Loucy (cell line): ENCODE measurements around the gene EPB41.

Experiments used
- H2AFZ ChIP-seq: fragments of 200-600 bp; sonication (generic); 2 replicates; pipeline ENCODE4 v1.6.0; 2016; ENCODE audit warnings: antibody characterized with exemption, mild to moderate bottlenecking, low read length, moderate library complexity
- H3F3A ChIP-seq: fragments of 200-600 bp; 2 replicates; pipeline ENCODE4 v1.6.0; 2016; ENCODE audit warnings: antibody characterized with exemption, low read depth, mild to moderate bottlenecking
- H3K27me3 ChIP-seq: fragments of 200-600 bp; sonication (generic); 2 replicates; pipeline ENCODE4 v1.6.1; 2014; ENCODE audit warnings: low read length, mild to moderate bottlenecking; ENCODE audit not compliant: insufficient read depth, poor library complexity, severe bottlenecking
- H3K36me3 ChIP-seq: fragments of 200-600 bp; sonication (generic); 2 replicates; pipeline ENCODE4 v1.6.1; 2016; ENCODE audit warnings: low read length; ENCODE audit not compliant: insufficient read depth
- H3K4me1 ChIP-seq: fragments of 200-600 bp; sonication (generic); 2 replicates; pipeline ENCODE4 v1.5.1; 2014; ENCODE audit warnings: low read length, mild to moderate bottlenecking; ENCODE audit not compliant: insufficient read depth, poor library complexity, severe bottlenecking
- H3K4me2 ChIP-seq: fragments of 200-600 bp; sonication (generic); 2 replicates; pipeline ENCODE4 v1.6.0; 2014; ENCODE audit warnings: antibody characterized with exemption, low read length, low read depth, mild to moderate bottlenecking; ENCODE audit not compliant: poor library complexity, severe bottlenecking
- H3K4me3 ChIP-seq: fragments of 200-600 bp; sonication (generic); 2 replicates; pipeline ENCODE4 v1.5.1; 2014; ENCODE audit warnings: low read length, mild to moderate bottlenecking, mixed read lengths; ENCODE audit not compliant: poor library complexity, severe bottlenecking
- H3K79me2 ChIP-seq: fragments of 200-600 bp; sonication (generic); 2 replicates; pipeline ENCODE4 v1.6.1; 2014; ENCODE audit warnings: low read length; ENCODE audit not compliant: insufficient read depth
- H3K9ac ChIP-seq: fragments of 200-600 bp; sonication (generic); 2 replicates; pipeline ENCODE4 v1.6.0; 2014; ENCODE audit warnings: mild to moderate bottlenecking, low read depth, low read length, moderate library complexity; ENCODE audit not compliant: poor library complexity, severe bottlenecking
- H3K9me2 ChIP-seq: fragments of 200-600 bp; sonication (generic); replicated peaks from 2 replicates; pipeline ENCODE4 v1.6.1; 2016; ENCODE audit warnings: low read depth, low read length, mixed read lengths
- H3K9me3 ChIP-seq: fragments of 200-600 bp; sonication (generic); 2 replicates; pipeline ENCODE4 v1.6.1; 2014; ENCODE audit warnings: mild to moderate bottlenecking, antibody characterized with exemption, low read length, low read depth; ENCODE audit not compliant: insufficient read depth
- H4K20me1 ChIP-seq: fragments of 200-600 bp; sonication (generic); 2 replicates; pipeline ENCODE4 v1.6.0; 2014; ENCODE audit warnings: antibody characterized with exemption, low read length, mild to moderate bottlenecking; ENCODE audit not compliant: insufficient read depth, poor library complexity, severe bottlenecking
- CTCF ChIP-seq: fragments of 200-600 bp; sonication (generic); conservative IDR thresholded peaks from 2 replicates; pipeline ENCODE4 v1.5.1; 2014; ENCODE audit warnings: mild to moderate bottlenecking, antibody characterized with exemption, low read length
- EZH2phosphoT487 ChIP-seq: fragments of 200-600 bp; IDR thresholded peaks from 2 replicates; pipeline ENCODE4 v1.6.1; 2018; ENCODE audit warnings: antibody characterized with exemption, mild to moderate bottlenecking, moderate library complexity, borderline replicate concordance

The EPB41 gene

GRCh38 chr1:28894785-28895184 is 19.6 kb upstream of the EPB41 start:
- no peak for TF ChIP-seq EZH2phosphoT487
- no peak for TF ChIP-seq CTCF
- Histone ChIP-seq H3K4me1 (peaks cover 22% of the 10 kb centered on the region), H3K27me3 (no peaks in the 10 kb centered on the region), H3K4me3 (no peak overlapping the region), H3K9me2 (no peaks in the 10 kb centered on the region), H3K9me3 (no peaks in the 10 kb centered on the region), H3K4me2 (no peak overlapping the region), H2AFZ (no peak overlapping the region), H3K36me3 (no peaks in the 10 kb centered on the region), H3F3A (no peaks in the 10 kb centered on the region), H3K79me2 (peaks cover 3% of the 10 kb centered on the region; the same call in 1 of the 2 replicates), H3K9ac (no peak overlapping the region), H4K20me1 (no peaks in the 10 kb centered on the region)

- H3K9me3 ChIP-seq: no peaks in the 10 kb centered on the region
- H3K27me3 ChIP-seq: no peaks in the 10 kb centered on the region
- H3K9me2 ChIP-seq: no peaks in the 10 kb centered on the region
- H3K36me3 ChIP-seq: no peaks in the 10 kb centered on the region
- no peak overlapping the region for H3K4me2 ChIP-seq
- H2AFZ ChIP-seq: no peak overlapping the region
- H3K4me1 ChIP-seq: peaks cover 20% of the 10 kb centered on the region
- no peak overlapping the region for H3K9ac ChIP-seq
- peaks cover 3% of the 10 kb centered on the region; the same call in 1 of the 2 replicates for H3K79me2 ChIP-seq
- no peak overlapping the region for H3K4me3 ChIP-seq
- no peaks in the 10 kb centered on the region for H3F3A ChIP-seq
- TF ChIP-seq CTCF (no peak), EZH2phosphoT487 (no peak)
- no peaks in the 10 kb centered on the region for H4K20me1 ChIP-seq
Observed at GRCh38 chr1:28895896-28896608, 18.3 kb upstream of the EPB41 start.

GRCh38 chr1:28896609-28896986 is 17.8 kb upstream of the EPB41 start:
- Histone ChIP-seq H3K4me2 (no peak overlapping the region), H4K20me1 (no peaks in the 10 kb centered on the region), H3K79me2 (peaks cover 3% of the 10 kb centered on the region; the same call in 1 of the 2 replicates), H3K36me3 (no peaks in the 10 kb centered on the region), H3K9ac (no peak overlapping the region), H3K27me3 (no peaks in the 10 kb centered on the region), H2AFZ (no peak overlapping the region), H3K4me1 (peaks cover 19% of the 10 kb centered on the region), H3F3A (no peaks in the 10 kb centered on the region), H3K4me3 (no peak overlapping the region), H3K9me2 (no peaks in the 10 kb centered on the region), H3K9me3 (no peaks in the 10 kb centered on the region)
- TF ChIP-seq EZH2phosphoT487 (no peak), CTCF (no peak)
